SK-N-SH (cell line): ENCODE results near the gene A4GALT. TPM values are rescaled to one million over a fixed set of nuclear protein-coding genes. Genes with fewer than 3 reads are reported as not detected.

ENCODE experiments used
- CTCF ChIA-PET: fragments of 300-600, 350-600 bp; formaldehyde crosslinking; extraction: SDS; loops from one replicate; lab custom pipeline; 2021; lab: Yijun Ruan, JAX
- POLR2A ChIA-PET: fragments of 350-600 bp; sonication (Branson Sonifier 250); formaldehyde crosslinking; extraction: SDS; loops from one replicate; lab custom pipeline; 2020; ENCODE audit warnings: antibody characterized with exemption, inconsistent platforms; lab: Yijun Ruan, JAX
- DNase-seq: peaks from one replicate; pipeline ENCODE4 v3.0.0; 2012
- H2AFZ ChIP-seq: fragments of 200-600 bp; sonication (generic); 2 replicates; pipeline ENCODE4 v1.8.1; 2016; ENCODE audit warnings: antibody characterized with exemption, mild to moderate bottlenecking, low read depth
- H3F3A ChIP-seq: fragments of 200-600 bp; sonication (generic); replicated peaks from 2 replicates; pipeline ENCODE3; 2016; ENCODE audit warnings: antibody characterized with exemption, mild to moderate bottlenecking; ENCODE audit not compliant: insufficient read depth
- H3K27ac ChIP-seq, 2 experiments: fragments of 200-500 bp in 1 of 2; fragments of 200-600 bp in 1 of 2; sonication (Bioruptor generic) in 1 of 2; sonication (generic), shearing (Covaris generic) in 1 of 2; 2 replicates each; pipeline versions ENCODE4 v1.5.1 to v1.6.1; 2014 to 2016; ENCODE audit warnings: low read depth in 2 of 2, inconsistent platforms in 1 of 2, low read length in 1 of 2, mild to moderate bottlenecking in 1 of 2, mixed read lengths in 1 of 2
- H3K27me3 ChIP-seq: fragments of 200-600 bp; sonication (generic), shearing (Covaris generic); 2 replicates; pipeline ENCODE4 v1.6.1; 2016; ENCODE audit warnings: mixed run types; ENCODE audit not compliant: insufficient read depth
- H3K36me3 ChIP-seq, 2 experiments: fragments of 200-500 bp in 1 of 2; fragments of 200-600 bp in 1 of 2; sonication (Bioruptor generic) in 1 of 2; sonication (generic) in 1 of 2; replicated peaks in 1 of 2; 2 replicates each; pipeline versions ENCODE3 to v1.5.1; 2014 to 2016; ENCODE audit warnings: low read length in 1 of 2, mild to moderate bottlenecking in 1 of 2; ENCODE audit not compliant: insufficient read depth in 2 of 2, control insufficient read depth in 1 of 2
- H3K4me1 ChIP-seq, 2 experiments: fragments of 200-500 bp in 1 of 2; fragments of 200-600 bp in 1 of 2; sonication (Bioruptor generic) in 1 of 2; sonication (generic), shearing (Covaris generic) in 1 of 2; 2 replicates each; pipeline versions ENCODE4 v1.5.1 to v1.6.1; 2014 to 2016; ENCODE audit warnings: low read depth in 1 of 2, low read length in 1 of 2, mixed run types in 1 of 2; ENCODE audit not compliant: insufficient read depth in 2 of 2, control insufficient read depth in 1 of 2
- H3K4me2 ChIP-seq: fragments of 200-600 bp; sonication (generic), shearing (Covaris generic); 2 replicates; pipeline ENCODE4 v1.6.1; 2017; ENCODE audit warnings: mixed run types
- H3K4me3 ChIP-seq, 2 experiments: fragments of 200-500 bp in 1 of 2; fragments of 200-600 bp in 1 of 2; sonication (Bioruptor generic) in 1 of 2; sonication (generic), shearing (Covaris generic) in 1 of 2; 2 replicates each; pipeline versions ENCODE4 v1.5.1 to v1.8.1; 2014 to 2016; ENCODE audit warnings: low read depth in 2 of 2, inconsistent platforms in 1 of 2, low read length in 1 of 2, mild to moderate bottlenecking in 1 of 2, mixed read lengths in 1 of 2, moderate library complexity in 1 of 2
- H3K79me2 ChIP-seq: fragments of 200-600 bp; sonication (generic); 2 replicates; pipeline ENCODE4 v1.8.1; 2017; ENCODE audit warnings: mild to moderate bottlenecking; ENCODE audit not compliant: insufficient read depth
- H3K9ac ChIP-seq: fragments of 200-600 bp; sonication (generic); 2 replicates; pipeline ENCODE4 v1.6.1; 2017; ENCODE audit warnings: mixed run types
- H3K9me2 ChIP-seq: fragments of 200-600 bp; sonication (generic); 2 replicates; pipeline ENCODE4 v1.6.1; 2017; ENCODE audit warnings: mixed run types
- H3K9me3 ChIP-seq: fragments of 200-600 bp; sonication (generic); 2 replicates; pipeline ENCODE4 v1.6.1; 2017; ENCODE audit warnings: mixed run types, mild to moderate bottlenecking, moderate library complexity
- H4K20me1 ChIP-seq: fragments of 200-600 bp; sonication (generic); 2 replicates; pipeline ENCODE4 v1.6.1; 2017; ENCODE audit warnings: mild to moderate bottlenecking, mixed run types; ENCODE audit not compliant: insufficient read depth
- NRF1 ChIP-seq: IDR thresholded peaks from 2 replicates; pipeline ENCODE4 v1.6.1; 2012; ENCODE audit warnings: low read depth, mild to moderate bottlenecking, low read length
- RCOR1 ChIP-seq: fragments of 150-350 bp; IDR thresholded peaks from 2 replicates; pipeline ENCODE4 v1.6.1; 2017; ENCODE audit warnings: antibody characterized with exemption, low read length
- TEAD4 ChIP-seq: IDR thresholded peaks from 2 replicates; pipeline ENCODE4 v1.4.0; 2012; ENCODE audit warnings: mild to moderate bottlenecking, borderline replicate concordance; ENCODE audit not compliant: insufficient read depth
- whole genome bisulfite sequencing: methylation state at CpG from one replicate; pipeline ENCODE4 v1.1.6; 2017; ENCODE audit warnings: low lambda C conversion rate; 5-methylcytosine and 5-hydroxymethylcytosine counted together
- polyA plus RNA-seq, 3 experiments: library from polyadenylated mRNA; depleted of rRNA; stranded (reverse); fragments of >200 nt; gene quantifications; 2 replicates each; pipeline ENCODE4 v1.2.3, GENCODE V29; 2012
- TF ChIP-seq, protein P1 (sequence below): IDR thresholded peaks from 2 replicates; pipeline ENCODE4; 2012
- TF ChIP-seq, protein P2 (sequence below): IDR thresholded peaks from 2 replicates; pipeline ENCODE4 v1.6.1; 2012; ENCODE audit warnings: mild to moderate bottlenecking, low read depth, low read length, moderate library complexity
- TF ChIP-seq, protein P3 (sequence below): fragments of 200-600 bp; sonication (generic); IDR thresholded peaks from 2 replicates; pipeline ENCODE4 v1.6.1; 2017; ENCODE audit warnings: antibody characterized with exemption, mild to moderate bottlenecking, moderate library complexity
- TF ChIP-seq, protein P4 (sequence below): IDR thresholded peaks from 2 replicates; pipeline ENCODE4 v1.4.0; 2012; ENCODE audit warnings: low read depth

A4GALT gene
- polyA plus RNA-seq, 1 of the 3 experiments (the other 2 are of a cell fraction) = 9.5 TPM

DNA sequence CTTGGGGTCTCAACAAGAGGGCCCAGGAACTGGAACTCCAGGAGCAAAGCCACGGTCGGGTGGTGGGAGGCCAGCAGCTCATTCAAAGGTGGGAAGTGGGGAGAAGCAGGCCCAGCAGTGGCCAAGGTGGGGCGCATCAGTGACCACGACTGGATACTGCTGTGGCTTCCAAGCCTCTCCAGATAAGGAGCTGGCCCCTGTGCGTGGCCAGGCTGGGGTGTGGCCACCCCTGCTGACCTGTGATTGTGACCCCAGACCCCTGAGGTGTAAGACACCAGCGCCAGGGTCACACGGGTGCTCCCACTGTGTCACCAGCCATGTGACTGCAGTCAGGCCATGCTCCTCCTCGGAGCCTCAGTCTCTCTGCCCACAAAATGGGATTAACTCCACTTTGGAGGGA is 20.3 kb downstream of the A4GALT start:
- no peaks in the 10 kb centered on the region for H3K27me3 ChIP-seq
- DNase-seq = no peak
- no peak overlapping the region for H3K27ac ChIP-seq
- H3K4me3 ChIP-seq = no peak overlapping the region
- no peak for TF ChIP-seq TEAD4
- TF ChIP-seq, protein P1, sequence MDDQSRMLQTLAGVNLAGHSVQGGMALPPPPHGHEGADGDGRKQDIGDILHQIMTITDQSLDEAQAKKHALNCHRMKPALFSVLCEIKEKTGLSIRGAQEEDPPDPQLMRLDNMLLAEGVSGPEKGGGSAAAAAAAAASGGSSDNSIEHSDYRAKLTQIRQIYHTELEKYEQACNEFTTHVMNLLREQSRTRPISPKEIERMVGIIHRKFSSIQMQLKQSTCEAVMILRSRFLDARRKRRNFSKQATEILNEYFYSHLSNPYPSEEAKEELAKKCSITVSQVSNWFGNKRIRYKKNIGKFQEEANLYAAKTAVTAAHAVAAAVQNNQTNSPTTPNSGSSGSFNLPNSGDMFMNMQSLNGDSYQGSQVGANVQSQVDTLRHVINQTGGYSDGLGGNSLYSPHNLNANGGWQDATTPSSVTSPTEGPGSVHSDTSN = no peak
- TF ChIP-seq, protein P2, sequence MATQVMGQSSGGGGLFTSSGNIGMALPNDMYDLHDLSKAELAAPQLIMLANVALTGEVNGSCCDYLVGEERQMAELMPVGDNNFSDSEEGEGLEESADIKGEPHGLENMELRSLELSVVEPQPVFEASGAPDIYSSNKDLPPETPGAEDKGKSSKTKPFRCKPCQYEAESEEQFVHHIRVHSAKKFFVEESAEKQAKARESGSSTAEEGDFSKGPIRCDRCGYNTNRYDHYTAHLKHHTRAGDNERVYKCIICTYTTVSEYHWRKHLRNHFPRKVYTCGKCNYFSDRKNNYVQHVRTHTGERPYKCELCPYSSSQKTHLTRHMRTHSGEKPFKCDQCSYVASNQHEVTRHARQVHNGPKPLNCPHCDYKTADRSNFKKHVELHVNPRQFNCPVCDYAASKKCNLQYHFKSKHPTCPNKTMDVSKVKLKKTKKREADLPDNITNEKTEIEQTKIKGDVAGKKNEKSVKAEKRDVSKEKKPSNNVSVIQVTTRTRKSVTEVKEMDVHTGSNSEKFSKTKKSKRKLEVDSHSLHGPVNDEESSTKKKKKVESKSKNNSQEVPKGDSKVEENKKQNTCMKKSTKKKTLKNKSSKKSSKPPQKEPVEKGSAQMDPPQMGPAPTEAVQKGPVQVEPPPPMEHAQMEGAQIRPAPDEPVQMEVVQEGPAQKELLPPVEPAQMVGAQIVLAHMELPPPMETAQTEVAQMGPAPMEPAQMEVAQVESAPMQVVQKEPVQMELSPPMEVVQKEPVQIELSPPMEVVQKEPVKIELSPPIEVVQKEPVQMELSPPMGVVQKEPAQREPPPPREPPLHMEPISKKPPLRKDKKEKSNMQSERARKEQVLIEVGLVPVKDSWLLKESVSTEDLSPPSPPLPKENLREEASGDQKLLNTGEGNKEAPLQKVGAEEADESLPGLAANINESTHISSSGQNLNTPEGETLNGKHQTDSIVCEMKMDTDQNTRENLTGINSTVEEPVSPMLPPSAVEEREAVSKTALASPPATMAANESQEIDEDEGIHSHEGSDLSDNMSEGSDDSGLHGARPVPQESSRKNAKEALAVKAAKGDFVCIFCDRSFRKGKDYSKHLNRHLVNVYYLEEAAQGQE = no peak
- H3K36me3 ChIP-seq = no peaks in the 10 kb centered on the region
- ChIA-PET CTCF (interaction anchor here (0.9 kb wide), 1 partner anchor 8 kb away, joined by 3 read pairs; no protein-coding TSS in a partner anchor), POLR2A (no interaction called here)
- no peak overlapping the region for H3K4me2 ChIP-seq
- H4K20me1 ChIP-seq = no peaks in the 10 kb centered on the region
- no peak overlapping the region for H3K9ac ChIP-seq
- H2AFZ ChIP-seq = no peak overlapping the region
- H3K9me3 ChIP-seq = no peaks in the 10 kb centered on the region
- H3K79me2 ChIP-seq = peaks cover 1% of the 10 kb centered on the region; the same call in 1 of the 2 replicates
- WGBS = no CpG with 5 or more reads among the region's 8 CpGs
- H3F3A ChIP-seq = no peaks in the 10 kb centered on the region
- H3K4me1 ChIP-seq = peaks cover 0 to 6% of the 10 kb centered on the region in 2 experiments; a peak in 1 of 4 replicates
- no peaks in the 10 kb centered on the region for H3K9me2 ChIP-seq

DNA sequence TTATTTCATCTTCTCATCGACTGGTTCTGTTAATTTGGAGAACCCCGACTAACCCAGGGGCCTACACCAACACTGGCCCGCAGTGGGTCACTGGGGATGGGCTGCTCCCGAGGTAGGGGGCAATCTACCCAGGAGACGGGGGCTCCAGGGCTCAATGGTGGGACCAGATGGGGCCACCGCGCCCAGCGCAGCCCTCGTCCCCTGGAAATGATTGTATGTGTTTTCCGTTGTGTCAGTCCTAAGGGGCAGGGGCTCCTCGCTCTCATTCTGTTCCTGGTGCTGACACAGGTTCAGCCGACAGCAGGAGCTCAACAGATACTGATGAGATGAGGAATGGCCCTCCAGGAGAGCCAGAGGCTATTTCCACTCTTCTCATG is 20.7 kb downstream of the A4GALT start:
- H3K36me3 ChIP-seq = no peaks in the 10 kb centered on the region
- no peaks in the 10 kb centered on the region for H3K9me2 ChIP-seq
- ChIA-PET CTCF (no interaction called here), POLR2A (no interaction called here)
- no peaks in the 10 kb centered on the region for H3K9me3 ChIP-seq
- H3K27me3 ChIP-seq = no peaks in the 10 kb centered on the region
- no peak overlapping the region for H3K4me2 ChIP-seq
- no peaks in the 10 kb centered on the region for H3K79me2 ChIP-seq
- H4K20me1 ChIP-seq = no peaks in the 10 kb centered on the region
- no peak overlapping the region for H3K27ac ChIP-seq
- H3K4me3 ChIP-seq = no peak overlapping the region
- WGBS = no CpG with 5 or more reads among the region's 12 CpGs
- H3F3A ChIP-seq = no peaks in the 10 kb centered on the region
- H3K4me1 ChIP-seq = peaks cover 0 to 6% of the 10 kb centered on the region in 2 experiments; a peak in 1 of 4 replicates
- no peak for DNase-seq
- no peak overlapping the region for H3K9ac ChIP-seq
- no peak overlapping the region for H2AFZ ChIP-seq
- TF ChIP-seq, protein P3, sequence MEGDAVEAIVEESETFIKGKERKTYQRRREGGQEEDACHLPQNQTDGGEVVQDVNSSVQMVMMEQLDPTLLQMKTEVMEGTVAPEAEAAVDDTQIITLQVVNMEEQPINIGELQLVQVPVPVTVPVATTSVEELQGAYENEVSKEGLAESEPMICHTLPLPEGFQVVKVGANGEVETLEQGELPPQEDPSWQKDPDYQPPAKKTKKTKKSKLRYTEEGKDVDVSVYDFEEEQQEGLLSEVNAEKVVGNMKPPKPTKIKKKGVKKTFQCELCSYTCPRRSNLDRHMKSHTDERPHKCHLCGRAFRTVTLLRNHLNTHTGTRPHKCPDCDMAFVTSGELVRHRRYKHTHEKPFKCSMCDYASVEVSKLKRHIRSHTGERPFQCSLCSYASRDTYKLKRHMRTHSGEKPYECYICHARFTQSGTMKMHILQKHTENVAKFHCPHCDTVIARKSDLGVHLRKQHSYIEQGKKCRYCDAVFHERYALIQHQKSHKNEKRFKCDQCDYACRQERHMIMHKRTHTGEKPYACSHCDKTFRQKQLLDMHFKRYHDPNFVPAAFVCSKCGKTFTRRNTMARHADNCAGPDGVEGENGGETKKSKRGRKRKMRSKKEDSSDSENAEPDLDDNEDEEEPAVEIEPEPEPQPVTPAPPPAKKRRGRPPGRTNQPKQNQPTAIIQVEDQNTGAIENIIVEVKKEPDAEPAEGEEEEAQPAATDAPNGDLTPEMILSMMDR = no peak
- TF ChIP-seq, protein P4, sequence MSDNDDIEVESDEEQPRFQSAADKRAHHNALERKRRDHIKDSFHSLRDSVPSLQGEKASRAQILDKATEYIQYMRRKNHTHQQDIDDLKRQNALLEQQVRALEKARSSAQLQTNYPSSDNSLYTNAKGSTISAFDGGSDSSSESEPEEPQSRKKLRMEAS = no peak
- TF ChIP-seq RCOR1 (no peak), NRF1 (no peak)
